GM18909 (cell line): ENCODE data around the gene DBNDD1.
A peak's percentile ranks its signal among the peaks of the same experiment; 100 is the strongest.
"Not testable (repeated sequence)": the region's sequence is repeated elsewhere in the genome, so short reads cannot be mapped to it uniquely, and the experiment has no call there.

Experiments used
- ATAC-seq: cut with Tn5 transposase; IDR thresholded peaks from one replicate; pipeline ENCODE4 v1.9.1; 2021; ENCODE audit warnings: mild to moderate bottlenecking; ENCODE audit not compliant: unreplicated experiment, poor library complexity

Gene DBNDD1, protein sequence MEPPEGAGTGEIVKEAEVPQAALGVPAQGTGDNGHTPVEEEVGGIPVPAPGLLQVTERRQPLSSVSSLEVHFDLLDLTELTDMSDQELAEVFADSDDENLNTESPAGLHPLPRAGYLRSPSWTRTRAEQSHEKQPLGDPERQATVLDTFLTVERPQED

DNA sequence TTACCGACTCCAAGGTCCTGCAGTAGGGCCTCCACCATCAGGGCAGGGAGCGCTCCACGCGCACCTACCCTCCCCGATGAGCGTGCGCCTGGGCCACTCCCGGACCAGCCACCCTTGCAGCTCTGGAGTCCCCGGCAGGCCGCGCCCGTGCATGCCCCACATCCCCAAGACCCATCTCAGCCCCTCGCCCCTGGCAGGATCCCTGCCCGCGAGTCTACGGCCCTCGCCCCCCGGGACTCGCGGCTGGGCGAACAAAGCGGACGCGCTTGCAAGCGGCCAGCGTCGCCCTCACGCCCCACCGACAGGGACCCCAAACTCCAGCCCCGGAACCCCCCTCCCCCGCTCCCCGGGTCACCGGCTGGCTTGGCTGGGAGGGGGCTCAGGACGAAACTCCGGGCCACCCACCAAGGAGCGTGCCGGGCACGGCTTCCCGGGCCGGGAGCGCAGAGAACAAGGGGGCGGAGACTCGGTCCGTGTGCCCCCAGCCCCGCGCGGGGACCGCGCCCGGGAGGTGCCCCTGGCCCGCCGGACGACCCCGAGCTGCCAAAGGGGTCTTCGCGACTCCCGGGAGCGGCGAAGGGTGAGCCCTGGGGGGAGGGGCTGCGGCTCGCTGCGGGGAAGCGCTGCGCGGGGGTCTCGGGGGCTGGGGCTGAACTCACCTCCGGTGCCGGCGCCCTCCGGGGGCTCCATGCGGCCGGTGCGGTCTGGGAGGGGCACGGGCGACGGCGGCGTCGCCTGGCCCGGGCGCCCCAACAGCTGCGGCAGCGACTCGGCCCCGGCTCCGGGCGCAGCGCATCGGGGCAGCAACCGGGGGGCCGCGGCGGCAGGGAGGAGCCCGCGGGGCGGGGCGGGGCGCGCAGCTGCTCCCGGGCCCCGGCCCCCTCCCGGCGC is at the start of gene DBNDD1:
Gene DBNDD1, minus strand, starts transcription at position 805 of the 891 bp plus-strand sequence. Its CDS starts 115 bp downstream, at position 690.
- ATAC-seq: peak; percentile 16

DNA sequence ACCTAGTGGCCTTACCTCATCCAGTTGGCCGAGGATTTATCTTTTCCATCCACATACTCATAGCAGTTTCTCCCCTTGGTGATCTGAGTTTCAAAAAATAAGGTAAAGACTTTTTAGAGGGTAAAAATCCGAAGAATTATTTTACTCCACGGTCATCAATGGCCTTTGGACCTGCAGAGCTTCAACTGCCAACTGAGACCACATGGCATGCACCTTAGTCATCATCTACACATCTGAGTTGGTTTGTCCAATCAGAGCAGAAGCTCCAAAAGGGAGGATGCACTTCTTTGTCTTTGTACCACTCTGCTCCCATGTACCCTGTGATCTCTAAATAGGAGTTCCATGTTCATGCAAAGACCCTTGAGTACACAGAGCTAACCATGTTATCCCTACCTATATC is 42.2 kb upstream of the DBNDD1 start:
- no peak for ATAC-seq

DNA sequence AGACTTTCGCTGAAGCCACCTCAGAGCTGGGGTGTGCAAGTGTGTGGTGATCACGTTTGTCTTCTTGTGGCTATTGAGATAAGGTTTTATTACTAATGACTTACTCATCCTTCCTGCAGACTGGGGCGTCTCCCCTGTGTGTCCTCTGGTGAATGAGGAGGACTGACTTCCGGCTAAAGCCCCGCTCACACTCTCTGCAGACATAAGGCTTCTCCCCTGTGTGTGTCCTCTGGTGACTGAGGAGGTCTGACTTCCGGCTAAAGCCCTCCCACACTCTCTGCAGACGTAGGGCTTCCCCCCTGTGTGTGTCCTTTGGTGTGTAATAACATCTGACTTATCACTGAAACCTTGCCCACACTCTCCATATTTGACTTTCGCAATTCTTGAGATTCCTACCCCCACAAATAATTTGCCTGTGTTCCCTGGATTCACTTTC is 38.5 kb upstream of the DBNDD1 start:
- ATAC-seq: no peak

DNA sequence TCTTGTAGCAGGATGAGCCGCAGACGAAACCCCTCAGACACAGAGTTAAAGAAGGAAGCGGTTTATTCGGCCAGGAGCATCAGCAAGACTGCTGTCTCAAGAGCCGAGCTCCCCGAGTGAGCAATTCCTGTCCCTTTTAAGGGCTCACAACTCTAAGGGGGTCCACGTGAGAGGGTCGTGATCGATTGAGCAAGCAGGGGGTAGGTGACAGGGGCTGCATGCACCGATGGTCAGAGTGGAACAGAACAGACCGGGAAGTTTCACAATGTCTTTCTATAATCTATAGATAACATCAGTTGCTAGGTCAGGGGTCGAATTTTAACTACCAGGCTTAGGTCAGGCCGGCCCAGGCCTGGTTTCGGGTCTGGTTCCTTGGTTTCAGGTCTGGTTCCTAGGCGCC is 37.3 kb upstream of the DBNDD1 start:
- not testable (repeated sequence) for ATAC-seq

DNA sequence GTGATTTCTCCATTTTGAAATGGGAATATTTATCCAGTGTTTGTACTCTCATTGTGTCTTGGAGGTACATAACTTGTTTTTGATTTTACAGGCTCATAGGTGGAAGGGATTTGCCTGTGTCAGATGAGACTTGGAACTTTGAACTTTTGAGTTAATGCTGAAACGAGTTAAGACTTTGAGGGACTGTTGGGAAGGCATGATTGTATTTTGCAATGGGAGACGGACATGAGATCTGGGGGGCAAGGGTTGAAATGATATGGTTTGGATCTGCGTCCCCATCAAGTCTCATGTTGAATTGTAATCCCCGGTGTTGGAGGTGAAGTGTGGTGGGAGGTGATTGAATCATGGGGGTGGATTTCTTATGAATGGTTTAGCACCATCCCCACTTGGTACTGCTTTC is 36.1 kb upstream of the DBNDD1 start:
- ATAC-seq: no peak

- ATAC-seq: no peak
Measured at GRCh38 chr16:90054554-90054953, 35.3 kb upstream of the DBNDD1 start.

DNA sequence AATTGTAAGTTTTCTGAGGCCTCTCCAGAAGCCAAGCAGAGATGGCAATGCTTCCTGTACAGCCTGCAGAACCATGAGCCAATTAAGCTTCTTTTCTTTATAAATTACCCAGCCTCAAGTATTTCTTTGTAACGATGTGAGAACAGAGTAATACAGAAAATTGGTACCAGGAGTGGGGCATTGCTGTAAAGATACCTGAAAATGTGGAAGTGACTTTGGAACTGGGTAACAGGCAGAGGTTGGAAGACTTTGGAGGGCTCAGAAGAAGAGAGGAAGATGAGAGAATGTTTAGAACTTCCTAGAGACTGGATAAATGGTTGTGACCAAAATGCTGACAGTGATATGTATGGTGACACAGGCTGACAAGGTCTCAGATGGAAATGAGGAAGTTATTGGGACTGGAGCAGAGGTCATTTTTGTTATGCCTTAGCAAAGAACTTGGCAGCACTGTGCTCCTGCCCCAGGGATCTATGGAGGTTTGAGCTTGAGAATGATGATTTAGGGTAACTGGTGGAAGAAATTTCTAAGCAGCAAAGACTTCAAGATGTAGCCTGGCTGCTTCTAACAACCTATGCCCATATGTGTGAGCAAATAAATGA is 34.7 kb upstream of the DBNDD1 start:
- no peak for ATAC-seq

DNA sequence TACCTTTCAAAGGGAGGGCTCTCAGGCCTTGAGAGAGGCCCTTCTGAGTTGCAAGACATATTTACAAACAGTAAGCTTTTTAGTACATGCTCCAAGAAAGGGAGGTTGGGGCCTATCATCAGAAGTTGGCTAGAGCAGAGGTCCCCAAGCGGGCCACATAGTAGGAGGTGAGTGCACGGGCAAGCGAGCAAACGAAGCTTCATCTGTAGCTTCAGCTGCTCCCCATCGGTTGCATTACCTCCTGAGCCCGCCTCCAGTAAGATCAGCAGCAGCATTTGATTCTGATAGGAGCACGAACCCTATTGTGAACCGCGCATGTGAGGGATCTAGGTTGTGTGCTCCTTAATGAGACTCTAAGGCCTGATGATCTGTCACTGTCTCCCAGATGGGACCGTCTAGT is 31.7 kb upstream of the DBNDD1 start:
- no peak for ATAC-seq

DNA sequence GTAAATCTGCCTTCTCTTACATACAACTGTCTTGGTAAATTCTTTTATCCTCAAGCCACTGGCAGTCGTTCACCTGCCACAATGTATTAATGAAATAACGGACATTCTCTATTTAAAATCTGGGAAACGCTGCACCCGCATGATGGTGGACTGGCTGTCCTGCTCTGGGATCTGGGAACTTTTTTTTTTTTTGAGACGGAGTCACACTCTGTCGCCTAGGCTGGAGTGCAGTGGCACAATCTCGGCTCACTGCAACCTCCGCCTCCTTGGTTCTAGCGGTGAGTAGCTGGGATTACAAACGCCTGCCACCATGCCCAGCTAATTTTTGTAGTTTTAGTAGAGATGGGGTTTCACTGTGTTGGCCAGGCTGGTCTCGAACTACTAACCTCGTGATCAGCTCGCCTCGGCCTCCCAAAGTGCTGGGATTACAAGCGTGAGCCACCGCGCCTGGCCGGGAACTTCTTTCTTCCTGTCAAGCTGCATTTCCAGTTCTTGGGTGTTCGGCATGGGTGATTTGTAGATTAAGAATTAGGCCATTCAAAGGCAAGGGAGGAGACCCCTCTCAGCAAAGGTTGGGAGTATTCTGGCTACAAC is 29.6 kb upstream of the DBNDD1 start:
- ATAC-seq: no peak

DNA sequence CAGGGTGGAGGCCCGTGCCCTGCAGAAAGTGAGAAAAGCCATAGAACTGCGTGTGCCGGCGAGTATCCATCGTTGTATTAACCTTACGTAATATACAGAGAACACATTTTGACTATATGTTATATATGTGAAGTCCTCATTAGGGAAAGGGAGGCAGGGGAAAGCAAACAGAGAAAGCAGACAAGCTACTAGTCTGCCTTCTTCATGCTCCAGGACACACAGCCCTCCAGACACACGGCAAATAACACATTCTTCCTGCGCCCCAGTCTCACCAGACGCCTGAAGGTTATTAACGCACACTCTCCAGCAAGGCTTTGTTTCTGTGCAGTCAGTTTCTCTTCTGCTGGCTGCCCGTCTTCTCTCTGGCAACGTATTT is 29.1 kb upstream of the DBNDD1 start:
- ATAC-seq: no peak

GRCh38 chr16:90047714-90048346 is 28.6 kb upstream of the DBNDD1 start:
- no peak for ATAC-seq

DNA sequence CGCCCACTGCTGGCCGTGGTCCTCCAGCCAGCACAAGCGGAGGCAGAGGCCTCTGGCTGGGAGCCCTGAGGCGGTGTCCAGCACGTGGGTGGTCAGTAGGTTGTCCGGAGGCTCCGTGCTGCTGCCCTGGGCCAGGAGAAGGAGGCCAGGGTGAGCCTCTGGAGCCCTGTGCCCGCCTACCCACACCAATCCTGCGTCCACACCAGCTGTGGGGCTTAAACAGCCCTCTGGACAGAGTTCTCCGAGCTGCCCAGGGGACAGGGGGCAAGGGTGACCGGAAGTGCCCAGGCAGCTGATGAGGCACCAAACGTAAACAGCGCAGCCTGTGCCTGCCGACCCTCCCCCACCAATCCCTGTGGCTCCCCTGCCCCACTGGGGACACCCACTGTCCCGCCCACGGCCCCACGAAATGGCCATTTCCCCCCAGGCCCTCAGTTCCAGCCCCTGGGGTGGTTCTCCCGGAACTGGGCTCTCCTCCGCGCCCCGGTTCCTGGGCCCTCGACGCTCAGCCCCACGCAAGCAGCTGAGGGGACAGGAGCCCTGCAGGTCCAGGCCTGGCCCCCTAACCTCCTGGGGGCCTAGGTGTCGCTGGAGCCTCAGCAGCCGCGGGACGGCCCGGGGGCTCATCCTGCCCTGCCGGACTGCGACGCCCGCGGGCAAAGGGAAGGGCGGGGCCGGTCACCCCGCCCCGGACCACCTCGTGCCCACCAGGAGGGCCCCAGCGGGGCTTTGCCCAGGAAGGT is 27.9 kb upstream of the DBNDD1 start:
- ATAC-seq: no peak

DNA sequence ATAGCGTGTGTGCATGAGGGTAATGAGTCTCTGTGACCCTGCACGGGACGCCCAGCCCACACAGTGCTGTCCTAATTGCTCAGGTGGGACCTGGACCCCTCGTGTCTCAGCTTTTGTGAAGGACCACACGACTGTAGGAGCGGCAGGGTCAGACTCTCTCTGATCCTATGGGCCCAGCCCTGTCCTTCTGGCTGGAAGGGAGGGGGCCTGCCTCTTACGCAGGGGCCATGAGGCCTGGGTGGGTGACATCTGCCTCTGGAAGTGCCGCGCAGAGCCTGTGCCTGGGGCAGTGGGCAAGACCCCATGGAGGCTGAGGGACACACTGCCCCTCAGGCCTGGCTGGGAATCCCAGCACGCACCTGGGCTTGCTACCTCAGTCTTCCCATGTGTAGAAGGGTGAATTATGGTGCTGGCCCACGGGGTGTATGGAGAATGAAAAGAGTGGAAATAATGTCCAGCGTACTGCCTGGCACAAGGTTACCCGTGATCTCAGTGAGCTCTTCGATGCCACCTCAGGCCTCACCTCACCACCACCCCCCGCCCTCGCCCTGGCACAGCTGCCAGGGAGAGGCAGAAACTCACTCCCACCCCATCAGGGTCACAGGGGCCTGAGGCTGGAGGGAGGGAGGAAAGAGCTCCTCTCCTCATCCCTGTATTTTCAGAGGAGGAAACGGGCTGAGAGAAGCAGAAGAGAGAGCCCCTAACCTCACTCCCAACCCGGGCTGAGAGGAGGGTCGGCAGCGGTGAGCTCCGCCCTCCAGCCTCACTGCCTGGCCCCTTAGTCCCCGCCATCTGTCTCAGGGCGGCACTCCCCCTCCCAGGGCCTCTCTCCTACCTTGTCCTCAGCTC is 27.1 kb upstream of the DBNDD1 start:
- no peak for ATAC-seq

- no peak for ATAC-seq
Measured at GRCh38 chr16:90044111-90044551, 24.9 kb upstream of the DBNDD1 start.

- no peak for ATAC-seq
Measured at GRCh38 chr16:90043526-90043925, 24.3 kb upstream of the DBNDD1 start.

DNA sequence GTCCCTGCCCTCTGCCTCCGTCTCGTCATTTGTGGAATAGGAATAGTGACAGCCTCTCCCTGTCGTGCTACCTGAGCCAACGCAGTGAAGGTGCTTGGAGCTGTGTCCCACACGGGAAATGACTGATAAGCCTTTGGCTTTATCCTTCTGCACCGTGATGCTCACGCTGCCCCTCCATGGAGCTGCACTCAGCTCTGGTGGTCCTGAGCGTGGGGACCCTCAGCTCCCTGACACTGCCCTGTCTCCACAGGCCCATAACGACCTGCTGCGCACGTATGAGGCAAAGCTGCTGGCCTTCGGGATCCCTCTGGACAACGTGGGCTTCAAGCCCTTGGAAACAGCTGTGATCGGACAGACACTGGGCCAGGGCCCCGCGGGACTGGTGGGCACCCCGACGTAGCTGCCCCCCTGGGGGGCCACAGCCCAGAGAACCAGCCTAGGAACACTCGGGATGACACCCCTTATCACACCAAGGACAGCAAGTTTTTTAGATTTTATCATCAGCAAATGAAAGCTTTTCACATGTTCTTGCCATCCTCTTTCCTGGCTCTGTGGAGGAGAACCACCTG is 23.8 kb upstream of the DBNDD1 start:
- no peak for ATAC-seq

DNA sequence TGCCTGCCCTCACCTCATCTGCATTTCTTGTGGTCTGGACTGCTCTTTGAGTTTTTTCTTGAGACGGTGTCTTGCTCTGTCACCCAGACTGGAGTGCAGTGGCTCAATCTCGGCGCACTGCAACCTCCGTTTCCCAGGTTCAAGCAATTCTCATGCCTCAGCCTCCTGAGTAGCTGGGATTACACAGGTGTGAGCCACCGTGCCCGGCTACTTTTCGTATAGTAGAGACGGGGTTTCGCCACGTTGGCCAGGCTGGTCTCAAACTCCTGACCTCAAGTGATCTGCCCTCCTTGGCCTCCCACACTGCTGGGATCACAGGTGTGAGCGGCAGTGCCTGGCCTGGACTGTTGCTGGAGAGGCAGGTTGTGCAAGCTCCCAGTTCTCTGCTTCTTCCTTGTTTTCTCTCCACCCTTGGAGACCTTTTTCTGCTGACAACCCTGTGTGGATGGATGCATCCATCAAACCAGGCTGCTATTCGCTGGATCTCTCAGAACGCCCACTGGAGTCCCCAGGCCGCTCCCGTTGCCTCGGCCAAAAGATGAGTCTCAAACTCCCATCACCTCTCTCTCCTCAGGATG is 22.7 kb upstream of the DBNDD1 start:
- no peak for ATAC-seq
